ENCODE results near the gene BAZ1B.
"Not testable (repeated sequence)": the region's sequence is repeated elsewhere in the genome, so short reads cannot be mapped to it uniquely, and the experiment has no call there.

Gene BAZ1B

GRCh38 chr7:73537051-73537450, 15.0 kb upstream of the BAZ1B start:
- no peak for DNase-seq

- DNase-seq: no peak
These were observed 14.4 kb upstream of the BAZ1B start for GRCh38 chr7:73536479-73536878.

- DNase-seq: not testable (repeated sequence)
These were observed 13.8 kb upstream of the BAZ1B start for GRCh38 chr7:73535918-73536317.

GRCh38 chr7:73533742-73534141, 11.6 kb upstream of the BAZ1B start:
- peak; percentile 70 for DNase-seq

GRCh38 chr7:73532224-73532623, 10.1 kb upstream of the BAZ1B start:
- DNase-seq: no peak

GRCh38 chr7:73530800-73531199, 8.7 kb upstream of the BAZ1B start:
- DNase-seq: no peak

GRCh38 chr7:73526896-73527821, 5.1 kb upstream of the BAZ1B start:
- DNase-seq: peak; percentile 95

GRCh38 chr7:73526158-73526494, 4.0 kb upstream of the BAZ1B start:
- not testable (repeated sequence) for DNase-seq

- DNase-seq: peak; percentile 96
These were observed 423 bp downstream of the BAZ1B start for GRCh38 chr7:73521636-73522104.

- peak; percentile 73 for DNase-seq
These were observed 1.1 kb downstream of the BAZ1B start for GRCh38 chr7:73520673-73521635.

- DNase-seq: peak; percentile 57
These were observed 2.0 kb downstream of the BAZ1B start for GRCh38 chr7:73519867-73520672.

- DNase-seq: no peak
These were observed 3.6 kb downstream of the BAZ1B start for GRCh38 chr7:73518470-73518869.

GRCh38 chr7:73517241-73517995, 4.7 kb downstream of the BAZ1B start:
- no peak for DNase-seq

GRCh38 chr7:73515178-73515577, 6.9 kb downstream of the BAZ1B start:
- DNase-seq: no peak

- no peak for DNase-seq
These were observed 9.9 kb downstream of the BAZ1B start for GRCh38 chr7:73512018-73512780.

GRCh38 chr7:73509463-73509862, 12.6 kb downstream of the BAZ1B start:
- DNase-seq: no peak

GRCh38 chr7:73507556-73507955, 14.5 kb downstream of the BAZ1B start:
- no peak for DNase-seq

- DNase-seq: no peak
These were observed 17.2 kb downstream of the BAZ1B start for GRCh38 chr7:73504920-73505319.

GRCh38 chr7:73504017-73504416, 18.1 kb downstream of the BAZ1B start:
- no peak for DNase-seq

GRCh38 chr7:73503229-73503628, 18.9 kb downstream of the BAZ1B start:
- DNase-seq: no peak

- no peak for DNase-seq
These were observed 25.5 kb downstream of the BAZ1B start for GRCh38 chr7:73496626-73497025.
